Uterus (tissue), 4 donors: ENCODE measurements around the gene CFAP73. TPM values are rescaled to one million over a fixed set of nuclear protein-coding genes. Genes with fewer than 3 reads are reported as not detected.

ENCODE experiments used
- DNase-seq, 2 donors: peaks; one replicate each; pipeline ENCODE4 v3.0.0-alpha.2; 2019 to 2020
- H3K27ac ChIP-seq, 2 donors: fragments of 200-600 bp; sonication (generic); 1 replicate in 1 of 2; 2 replicates in 1 of 2; pipeline ENCODE4 v1.5.1; 2016 to 2018
- H3K27me3 ChIP-seq, 2 donors: fragments of 200-600 bp; sonication (generic); one replicate each; pipeline ENCODE4 v1.5.1; 2018 to 2019; ENCODE audit warnings: control low read depth in 1 of 2
- H3K36me3 ChIP-seq, 2 donors: fragments of 200-600 bp; sonication (generic); one replicate each; pipeline ENCODE4 v1.5.1; 2019; ENCODE audit warnings: control low read depth in 1 of 2
- H3K4me1 ChIP-seq, 2 donors: fragments of 200-600 bp; sonication (generic); one replicate each; pipeline ENCODE4 v1.5.1; 2018 to 2019; ENCODE audit warnings: control low read depth in 1 of 2
- H3K4me3 ChIP-seq, 2 donors: fragments of 200-600 bp; sonication (generic); 1 replicate in 1 of 2; 2 replicates in 1 of 2; pipeline ENCODE4 v1.5.1; 2018 to 2019; ENCODE audit warnings: mild to moderate bottlenecking in 1 of 2
- H3K9me3 ChIP-seq, 2 donors: fragments of 200-600 bp; sonication (generic); one replicate each; pipeline ENCODE4 v1.5.1; 2019; ENCODE audit warnings: control low read depth in 1 of 2
- POLR2A ChIP-seq, 2 donors: fragments of 450-650 bp; IDR thresholded peaks; one replicate each; pipeline ENCODE4 v1.6.1; 2016; ENCODE audit warnings: antibody characterized with exemption in 2 of 2, mild to moderate bottlenecking in 1 of 2, moderate library complexity in 1 of 2
- intact Hi-C: fragments of 100-400 bp; cut with DNase I; formaldehyde crosslinking; loops from one replicate; pipeline ENCODE4 v1.15.1; 2023; ENCODE audit warnings: low total_unique reads
- total RNA-seq, 4 donors: library from RNA; depleted of rRNA in 3 of 4; stranded (reverse); fragments of >200 nt in 3 of 4; gene quantifications; one replicate each; pipeline versions ENCODE4 v1.1.0 to v1.2.4, GENCODE V29; 2014 to 2023
- TF ChIP-seq, protein P1 (sequence below), 4 experiments: fragments of 200-600 bp in 2 of 4; fragments of 450-650 bp in 2 of 4; sonication (generic) in 2 of 4; IDR thresholded peaks; one replicate each; pipeline ENCODE4 v1.5.1; 2016 to 2019; ENCODE audit warnings: antibody characterized with exemption in 4 of 4, mild to moderate bottlenecking in 2 of 4, moderate library complexity in 1 of 4
- donor health status: DM: yes; HTN: yes; CAD: no.

CFAP73 gene
- total RNA-seq, 4 donors from 2014 or later = 0.67 to 2.6 TPM; not detected in 2

- H3K4me1 ChIP-seq = no peaks in the 10 kb centered on the region
- intact Hi-C loops = no loop called here
- H3K9me3 ChIP-seq = no peaks in the 10 kb centered on the region
- no peaks in the 10 kb centered on the region for H3K36me3 ChIP-seq
- no peak overlapping the region for H3K4me3 ChIP-seq
- no peaks in the 10 kb centered on the region for H3K27me3 ChIP-seq
- no peak overlapping the region for H3K27ac ChIP-seq
- DNase-seq = no peak
- TF ChIP-seq, protein P1, sequence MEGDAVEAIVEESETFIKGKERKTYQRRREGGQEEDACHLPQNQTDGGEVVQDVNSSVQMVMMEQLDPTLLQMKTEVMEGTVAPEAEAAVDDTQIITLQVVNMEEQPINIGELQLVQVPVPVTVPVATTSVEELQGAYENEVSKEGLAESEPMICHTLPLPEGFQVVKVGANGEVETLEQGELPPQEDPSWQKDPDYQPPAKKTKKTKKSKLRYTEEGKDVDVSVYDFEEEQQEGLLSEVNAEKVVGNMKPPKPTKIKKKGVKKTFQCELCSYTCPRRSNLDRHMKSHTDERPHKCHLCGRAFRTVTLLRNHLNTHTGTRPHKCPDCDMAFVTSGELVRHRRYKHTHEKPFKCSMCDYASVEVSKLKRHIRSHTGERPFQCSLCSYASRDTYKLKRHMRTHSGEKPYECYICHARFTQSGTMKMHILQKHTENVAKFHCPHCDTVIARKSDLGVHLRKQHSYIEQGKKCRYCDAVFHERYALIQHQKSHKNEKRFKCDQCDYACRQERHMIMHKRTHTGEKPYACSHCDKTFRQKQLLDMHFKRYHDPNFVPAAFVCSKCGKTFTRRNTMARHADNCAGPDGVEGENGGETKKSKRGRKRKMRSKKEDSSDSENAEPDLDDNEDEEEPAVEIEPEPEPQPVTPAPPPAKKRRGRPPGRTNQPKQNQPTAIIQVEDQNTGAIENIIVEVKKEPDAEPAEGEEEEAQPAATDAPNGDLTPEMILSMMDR (IDR thresholded peaks at IDR 0.05) = no peak
- TF ChIP-seq POLR2A (IDR thresholded peaks at IDR 0.05) = no peak
Observed at GRCh38 chr12:113134071-113134470, 15.5 kb upstream of the CFAP73 start.

- intact Hi-C loops = no loop called here
- H3K4me3 ChIP-seq = no peak overlapping the region
- H3K4me1 ChIP-seq = no peaks in the 10 kb centered on the region
- no peaks in the 10 kb centered on the region for H3K36me3 ChIP-seq
- no peak for TF ChIP-seq POLR2A (IDR thresholded peaks at IDR 0.05)
- TF ChIP-seq, protein P1 (IDR thresholded peaks at IDR 0.05) = no peak
- no peaks in the 10 kb centered on the region for H3K27me3 ChIP-seq
- no peaks in the 10 kb centered on the region for H3K9me3 ChIP-seq
- DNase-seq = no peak
- no peak overlapping the region for H3K27ac ChIP-seq
Observed at GRCh38 chr12:113134521-113134951, 15.0 kb upstream of the CFAP73 start.

DNA sequence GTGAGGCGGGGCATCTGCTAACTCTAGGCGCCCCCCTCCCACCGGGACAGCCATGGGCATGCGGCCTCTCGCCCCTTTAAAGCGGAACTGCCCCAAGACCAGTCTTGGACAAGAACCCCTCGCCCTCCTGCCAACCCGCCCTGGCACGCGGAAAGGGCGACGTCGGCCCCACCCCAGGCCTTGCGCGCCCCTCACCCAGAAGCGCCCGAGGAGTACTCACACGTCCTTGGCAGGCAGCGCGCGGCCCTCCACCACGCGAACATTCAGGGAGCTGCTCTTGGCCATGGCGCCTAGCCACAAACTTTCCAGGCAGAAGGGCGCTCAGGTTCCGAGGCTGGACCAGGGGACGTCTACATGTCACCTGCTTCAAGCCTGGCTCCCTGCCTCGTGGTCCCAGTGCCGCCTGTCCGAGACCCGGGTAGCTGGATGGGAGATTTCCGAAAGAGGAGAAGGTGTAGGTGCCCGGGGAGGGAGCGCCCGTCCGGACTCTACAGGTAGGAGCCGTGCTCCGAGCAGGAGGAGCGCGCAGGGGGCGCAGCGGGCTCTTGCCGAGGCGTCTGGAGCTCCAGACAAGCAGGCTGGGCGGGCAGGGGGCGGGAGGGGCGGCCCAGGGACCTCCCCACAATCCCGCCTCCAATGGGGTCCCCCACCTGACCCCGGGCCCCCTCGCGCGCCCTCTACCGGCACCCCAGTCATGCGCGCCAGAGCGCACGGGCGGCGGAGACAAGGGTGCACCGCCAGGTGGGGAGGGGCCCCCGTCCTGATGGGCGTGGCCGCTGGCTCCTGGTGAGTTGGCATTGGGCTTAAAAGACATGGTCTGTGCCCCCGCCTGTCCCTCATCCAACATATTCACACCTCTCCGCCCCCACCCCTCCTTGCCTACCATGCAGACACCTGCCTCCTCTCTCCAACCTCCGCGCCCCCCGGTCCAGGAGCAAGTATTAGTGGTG is 14.1 kb upstream of the CFAP73 start, which contains the start of gene RASAL1:
Gene RASAL1, minus strand, starts transcription at position 584 of the 950 bp plus-strand sequence. Its CDS starts 299 bp downstream, at position 285.
- no peak within 1 kb of the TSS for H3K27ac ChIP-seq
- no peaks in the 10 kb centered on the region for H3K9me3 ChIP-seq
- H3K4me3 ChIP-seq = no peak within 1 kb of the TSS
- no peaks in the 10 kb centered on the region for H3K4me1 ChIP-seq
- intact Hi-C loops = no loop called here
- DNase-seq = no peak
- TF ChIP-seq, protein P1 (IDR thresholded peaks at IDR 0.05) = no peak
- no peak for TF ChIP-seq POLR2A (IDR thresholded peaks at IDR 0.05)
- no peaks in the 10 kb centered on the region for H3K27me3 ChIP-seq
- H3K36me3 ChIP-seq = no peaks in the 10 kb centered on the region

GRCh38 chr12:113136128-113136989 is 13.2 kb upstream of the CFAP73 start:
- Histone ChIP-seq H3K4me1 (no peaks in the 10 kb centered on the region), H3K9me3 (no peaks in the 10 kb centered on the region), H3K4me3 (no peak overlapping the region), H3K27me3 (no peaks in the 10 kb centered on the region), H3K27ac (no peak overlapping the region), H3K36me3 (no peaks in the 10 kb centered on the region)
- no peak for TF ChIP-seq POLR2A (IDR thresholded peaks at IDR 0.05)
- TF ChIP-seq, protein P1 (IDR thresholded peaks at IDR 0.05) = no peak
- intact Hi-C loops = no loop called here
- no peak for DNase-seq
